Coronary artery (tissue), 2 donors: ENCODE measurements around the gene TOX2.

Experiments used
- DNase-seq: peaks from one replicate; pipeline ENCODE4 v3.0.0-alpha.2; 2017; ENCODE audit warnings: low spot score
- H3K27ac ChIP-seq, 2 donors: fragments of 200-600 bp; sonication (generic); one replicate each; pipeline ENCODE4 v1.5.1; 2016 to 2019
- H3K4me3 ChIP-seq: fragments of 200-600 bp; sonication (generic); 2 replicates; pipeline ENCODE4 v1.5.1; 2016; ENCODE audit warnings: mild to moderate bottlenecking, moderate library complexity
- CTCF ChIP-seq: fragments of 200-600 bp; sonication (generic); IDR thresholded peaks from one replicate; pipeline ENCODE4 v1.5.1; 2019; ENCODE audit warnings: antibody characterized with exemption

TOX2 gene

GRCh38 chr20:43975096-43975768 lies 60.6 kb downstream of the TOX2 start:
- DNase-seq: no peak
- no peak for TF ChIP-seq CTCF
- Histone ChIP-seq H3K27ac (no peak overlapping the region), H3K4me3 (no peak overlapping the region)

GRCh38 chr20:43976547-43976946 lies 61.9 kb downstream of the TOX2 start:
- no peak for TF ChIP-seq CTCF
- Histone ChIP-seq H3K27ac (no peak overlapping the region), H3K4me3 (no peak overlapping the region)
- no peak for DNase-seq

- H3K27ac ChIP-seq: no peak overlapping the region
- no peak for DNase-seq
- TF ChIP-seq CTCF: no peak
- no peak overlapping the region for H3K4me3 ChIP-seq
These were observed 62.6 kb downstream of the TOX2 start for GRCh38 chr20:43977252-43977651.

GRCh38 chr20:43977962-43978361 lies 63.3 kb downstream of the TOX2 start:
- no peak for DNase-seq
- no peak for TF ChIP-seq CTCF
- Histone ChIP-seq H3K27ac (no peak overlapping the region), H3K4me3 (no peak overlapping the region)

GRCh38 chr20:43979576-43980105 lies 65.0 kb downstream of the TOX2 start:
- no peak for TF ChIP-seq CTCF
- DNase-seq: no peak

GRCh38 chr20:43981540-43981939 lies 66.9 kb downstream of the TOX2 start:
- no peak for TF ChIP-seq CTCF
- DNase-seq: no peak
- Histone ChIP-seq H3K27ac (no peak overlapping the region), H3K4me3 (no peak overlapping the region)

More at GRCh38 chr20:43979576-43980105, 65.0 kb downstream of the TOX2 start:
- no peak overlapping the region for H3K4me3 ChIP-seq
- H3K27ac ChIP-seq: no peak overlapping the region

- no peak for TF ChIP-seq CTCF
- no peak overlapping the region for H3K4me3 ChIP-seq
- no peak overlapping the region for H3K27ac ChIP-seq
- no peak for DNase-seq
These were observed 67.4 kb downstream of the TOX2 start for GRCh38 chr20:43982016-43982415.
